T-helper 2 cell (primary cell): ENCODE data around the gene MRPL4.
"Not testable (repeated sequence)": the region's sequence is repeated elsewhere in the genome, so short reads cannot be mapped to it uniquely, and the experiment has no call there.

ENCODE experiments used
- DNase-seq, 5 experiments: peaks; one replicate each; pipeline versions ENCODE4 v3.0.0 to v3.0.0-alpha.2; 2012 to 2022

The MRPL4 gene

DNA sequence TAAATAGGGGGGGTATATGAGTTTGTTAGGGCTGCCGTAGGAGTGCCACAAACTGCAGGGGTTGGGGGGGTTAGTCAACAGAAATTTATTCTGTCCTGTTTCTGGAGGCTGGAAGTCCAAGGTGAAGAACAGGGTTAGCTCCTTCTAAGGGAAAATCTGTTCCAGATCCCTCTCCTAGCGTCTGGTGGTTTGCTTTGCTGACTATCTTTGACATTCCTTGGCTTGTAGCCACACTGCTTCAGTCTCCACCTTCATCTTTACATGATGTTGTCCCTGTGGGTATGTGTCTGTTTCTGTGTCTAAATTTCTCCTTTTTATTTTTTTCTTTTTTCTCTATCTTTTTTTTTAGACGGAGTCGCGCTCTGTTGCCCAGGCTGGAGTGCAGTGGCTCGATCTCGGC lies 10.8 kb downstream of the MRPL4 start:
- no peak for DNase-seq

- no peak for DNase-seq
Observed at GRCh38 chr19:10266706-10267105, 14.7 kb downstream of the MRPL4 start.

DNA sequence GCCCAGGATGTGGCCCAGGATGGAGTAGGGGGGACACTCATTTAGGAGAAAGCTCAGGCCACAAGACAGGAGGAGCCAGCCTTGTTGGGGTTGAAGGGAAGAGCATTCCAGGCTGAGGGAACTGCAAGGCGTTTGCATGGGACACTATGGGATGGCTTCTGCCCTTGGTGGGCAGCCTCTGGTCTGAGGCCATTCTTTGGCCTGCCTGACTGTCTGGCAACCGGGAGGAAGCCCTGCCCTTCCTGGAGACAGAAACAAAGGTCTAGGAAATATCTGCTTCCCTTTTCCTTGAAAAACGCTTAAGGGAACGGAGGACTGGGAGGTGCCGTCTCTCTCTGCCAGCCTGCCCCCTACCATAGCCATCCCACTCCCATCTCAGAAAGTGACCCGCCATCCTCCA lies 16.1 kb downstream of the MRPL4 start:
- no peak for DNase-seq

DNA sequence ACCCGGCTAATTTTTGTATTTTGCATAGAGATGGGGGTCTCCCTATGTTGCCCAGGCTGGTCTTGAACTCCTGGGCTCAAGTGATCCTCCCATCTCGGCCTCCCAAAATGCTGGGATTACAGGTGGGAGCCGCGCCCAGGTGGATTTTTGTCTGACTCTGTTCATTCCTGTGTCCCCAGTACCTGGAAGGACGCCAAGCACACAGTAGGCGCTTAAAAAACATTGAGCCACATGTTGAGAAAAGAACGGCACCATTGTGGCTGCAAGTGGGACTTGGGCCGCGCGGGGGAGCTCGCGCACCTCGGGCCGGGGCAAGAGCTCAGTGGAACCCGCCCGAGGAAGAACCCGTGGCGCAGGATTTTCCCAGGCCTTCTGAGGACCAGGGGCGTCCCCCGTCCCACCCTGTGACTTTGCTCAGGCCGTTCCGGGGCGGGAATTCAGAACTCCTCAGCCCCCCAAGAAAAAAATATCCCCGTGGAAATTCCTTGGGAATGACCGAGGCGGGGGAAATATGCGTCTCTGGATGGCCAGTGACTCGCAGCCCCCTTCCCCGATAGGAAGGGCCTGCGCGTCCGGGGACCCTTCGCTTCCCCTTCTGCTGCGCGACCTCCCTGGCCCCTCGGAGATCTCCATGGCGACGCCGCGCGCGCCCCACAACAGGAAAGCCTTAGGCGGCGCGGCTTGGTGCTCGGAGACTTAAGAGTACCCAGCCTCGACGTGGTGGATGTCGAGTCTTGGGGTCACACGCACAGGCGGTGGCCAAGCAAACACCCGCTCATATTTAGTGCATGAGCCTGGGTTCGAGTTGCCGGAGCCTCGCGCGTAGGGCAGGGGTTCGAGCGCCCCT lies 17.5 kb downstream of the MRPL4 start:
- peak; percentile 73 to 90 (median 77) for DNase-seq

GRCh38 chr19:10270180-10270615 lies 18.2 kb downstream of the MRPL4 start:
- DNase-seq: peak in 4 of 5 experiments; percentile 47 to 93 (median 66)

GRCh38 chr19:10270616-10271394 lies 18.8 kb downstream of the MRPL4 start, which contains the start of gene ICAM1:
Gene ICAM1 (plus strand): TSS chr19:10271120. CDS start chr19:10271160, 40 bp downstream.
- DNase-seq: peak; percentile 45 to 89 (median 61)

DNA sequence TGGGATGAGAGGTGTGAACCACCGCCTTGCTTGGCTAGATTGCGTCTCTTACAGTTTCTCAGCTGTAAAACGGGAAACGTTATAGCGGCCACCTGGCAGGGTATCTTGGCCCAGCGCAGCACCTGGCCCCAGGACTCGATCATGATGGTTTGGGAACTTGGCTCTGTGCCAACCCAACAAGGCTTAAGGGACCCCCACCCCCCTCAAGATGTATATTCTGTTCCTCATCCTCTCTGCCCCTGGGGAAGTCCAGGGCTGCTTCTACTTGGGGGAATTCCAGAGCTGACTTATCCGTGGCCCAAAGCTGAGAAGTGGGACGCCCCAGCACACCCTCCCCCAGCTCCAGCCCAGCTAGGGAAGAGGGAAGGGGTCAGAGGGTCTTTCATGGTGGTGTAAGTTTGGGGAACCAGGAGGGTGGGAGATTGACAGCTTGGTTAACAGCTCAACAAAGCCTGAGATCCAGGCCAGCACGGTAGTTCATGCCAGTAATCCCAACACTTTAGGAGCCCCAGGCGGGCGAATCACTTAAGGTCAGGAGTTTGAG lies 19.6 kb downstream of the MRPL4 start:
- DNase-seq: peak in 2 of 5 experiments; percentile 33 to 52

DNA sequence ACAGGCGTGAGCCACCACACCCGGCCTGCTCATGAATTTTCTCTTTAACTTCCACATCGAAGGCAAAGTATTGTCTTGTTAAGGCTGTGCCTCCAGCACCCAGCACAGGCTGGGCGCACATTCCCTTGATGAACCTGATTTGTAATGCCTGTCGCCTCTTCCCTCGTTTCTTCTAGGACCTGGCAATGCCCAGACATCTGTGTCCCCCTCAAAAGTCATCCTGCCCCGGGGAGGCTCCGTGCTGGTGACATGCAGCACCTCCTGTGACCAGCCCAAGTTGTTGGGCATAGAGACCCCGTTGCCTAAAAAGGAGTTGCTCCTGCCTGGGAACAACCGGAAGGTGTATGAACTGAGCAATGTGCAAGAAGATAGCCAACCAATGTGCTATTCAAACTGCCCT lies 22.6 kb downstream of the MRPL4 start:
- no peak for DNase-seq

DNA sequence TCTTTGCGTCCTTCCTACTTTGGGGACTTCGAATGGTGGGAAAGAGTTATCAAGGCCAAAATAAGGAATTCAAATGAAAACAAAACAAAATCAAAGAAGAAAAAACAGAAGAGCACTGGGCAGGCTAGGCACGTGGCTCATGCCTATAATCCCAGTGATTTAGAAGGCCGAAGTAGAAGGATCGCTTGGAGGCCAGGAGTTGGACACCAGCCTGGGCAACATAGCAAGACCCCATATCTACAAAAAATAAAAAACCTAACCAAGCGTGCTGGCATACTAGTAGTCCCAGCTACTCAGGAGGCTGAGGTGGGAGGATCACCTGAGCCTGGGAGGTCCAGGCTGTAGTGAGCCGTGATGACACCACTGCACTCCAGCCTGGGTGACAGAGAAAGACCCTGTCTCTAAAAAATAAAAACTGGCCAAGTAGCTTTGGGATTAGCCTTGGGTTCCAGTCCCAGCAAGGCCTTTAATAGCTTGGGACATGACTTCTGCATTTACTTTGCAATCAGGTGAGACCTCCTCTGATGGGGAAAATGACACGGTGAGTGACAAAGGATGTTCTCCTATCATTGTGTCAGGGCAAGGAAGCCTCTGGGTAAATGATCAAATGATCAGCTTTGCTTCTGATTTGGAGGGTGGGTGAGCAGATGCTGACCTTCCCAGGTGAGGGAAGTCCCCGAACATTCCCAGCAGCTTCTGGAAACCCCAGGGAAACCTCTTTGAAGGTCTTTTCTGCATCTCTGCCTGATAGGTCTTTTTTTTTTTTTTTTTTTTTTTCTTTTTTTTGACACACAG lies 26.0 kb downstream of the MRPL4 start:
- no peak for DNase-seq

DNA sequence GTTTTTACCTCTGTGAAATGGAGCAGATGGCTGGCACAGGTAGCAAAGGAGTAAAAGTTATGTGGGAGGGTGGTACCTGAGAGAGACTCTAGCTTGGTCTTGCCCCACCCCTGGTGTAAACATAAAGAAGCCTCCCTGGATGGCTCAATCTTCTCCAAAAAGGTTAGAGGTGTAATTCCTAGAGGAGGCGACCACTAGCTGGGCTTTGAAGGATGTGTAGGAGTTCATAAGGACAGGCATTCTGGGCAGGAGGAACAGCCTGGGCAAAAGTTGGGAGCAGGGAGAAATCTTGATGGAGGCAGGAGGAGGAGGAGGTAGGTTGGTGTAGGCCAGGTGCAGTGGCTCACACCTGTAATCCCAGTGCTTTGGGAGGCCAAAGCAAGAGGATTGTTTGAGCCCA lies 26.9 kb downstream of the MRPL4 start:
- DNase-seq: no peak

- DNase-seq: no peak
Observed at GRCh38 chr19:10279737-10280442, 27.9 kb downstream of the MRPL4 start.

- DNase-seq: not testable (repeated sequence)
Observed at GRCh38 chr19:10282043-10282442, 30.0 kb downstream of the MRPL4 start.

GRCh38 chr19:10283301-10284064 lies 31.5 kb downstream of the MRPL4 start:
- DNase-seq: no peak

DNA sequence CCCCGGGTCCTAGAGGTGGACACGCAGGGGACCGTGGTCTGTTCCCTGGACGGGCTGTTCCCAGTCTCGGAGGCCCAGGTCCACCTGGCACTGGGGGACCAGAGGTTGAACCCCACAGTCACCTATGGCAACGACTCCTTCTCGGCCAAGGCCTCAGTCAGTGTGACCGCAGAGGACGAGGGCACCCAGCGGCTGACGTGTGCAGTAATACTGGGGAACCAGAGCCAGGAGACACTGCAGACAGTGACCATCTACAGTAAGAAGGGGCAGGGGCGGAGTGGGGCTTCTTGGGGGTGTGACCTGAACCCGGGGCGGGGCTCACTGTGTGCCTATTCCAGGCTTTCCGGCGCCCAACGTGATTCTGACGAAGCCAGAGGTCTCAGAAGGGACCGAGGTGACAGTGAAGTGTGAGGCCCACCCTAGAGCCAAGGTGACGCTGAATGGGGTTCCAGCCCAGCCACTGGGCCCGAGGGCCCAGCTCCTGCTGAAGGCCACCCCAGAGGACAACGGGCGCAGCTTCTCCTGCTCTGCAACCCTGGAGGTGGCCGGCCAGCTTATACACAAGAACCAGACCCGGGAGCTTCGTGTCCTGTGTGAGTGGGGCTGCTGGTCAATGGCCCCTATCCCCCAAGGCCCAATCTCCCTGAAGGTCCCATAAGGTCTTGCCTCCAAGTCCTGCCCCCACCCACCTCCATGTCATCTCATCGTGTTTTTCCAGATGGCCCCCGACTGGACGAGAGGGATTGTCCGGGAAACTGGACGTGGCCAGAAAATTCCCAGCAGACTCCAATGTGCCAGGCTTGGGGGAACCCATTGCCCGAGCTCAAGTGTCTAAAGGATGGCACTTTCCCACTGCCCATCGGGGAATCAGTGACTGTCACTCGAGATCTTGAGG lies 32.3 kb downstream of the MRPL4 start:
- no peak for DNase-seq

DNA sequence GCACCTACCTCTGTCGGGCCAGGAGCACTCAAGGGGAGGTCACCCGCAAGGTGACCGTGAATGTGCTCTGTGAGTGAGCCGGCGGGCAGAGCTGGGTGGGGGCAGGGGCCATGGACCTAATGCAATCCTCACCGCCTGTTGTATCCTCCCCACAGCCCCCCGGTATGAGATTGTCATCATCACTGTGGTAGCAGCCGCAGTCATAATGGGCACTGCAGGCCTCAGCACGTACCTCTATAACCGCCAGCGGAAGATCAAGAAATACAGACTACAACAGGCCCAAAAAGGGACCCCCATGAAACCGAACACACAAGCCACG lies 32.9 kb downstream of the MRPL4 start:
- DNase-seq: no peak

DNA sequence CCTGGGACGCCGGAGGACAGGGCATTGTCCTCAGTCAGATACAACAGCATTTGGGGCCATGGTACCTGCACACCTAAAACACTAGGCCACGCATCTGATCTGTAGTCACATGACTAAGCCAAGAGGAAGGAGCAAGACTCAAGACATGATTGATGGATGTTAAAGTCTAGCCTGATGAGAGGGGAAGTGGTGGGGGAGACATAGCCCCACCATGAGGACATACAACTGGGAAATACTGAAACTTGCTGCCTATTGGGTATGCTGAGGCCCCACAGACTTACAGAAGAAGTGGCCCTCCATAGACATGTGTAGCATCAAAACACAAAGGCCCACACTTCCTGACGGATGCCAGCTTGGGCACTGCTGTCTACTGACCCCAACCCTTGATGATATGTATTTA lies 33.4 kb downstream of the MRPL4 start:
- DNase-seq: no peak

GRCh38 chr19:10286803-10287737 lies 35.1 kb downstream of the MRPL4 start, which contains the start of gene ICAM4:
Gene ICAM4 (plus strand): TSS chr19:10286955. CDS start chr19:10287013, 58 bp downstream.
- peak in 1 of 5 experiments; percentile 52 for DNase-seq

- DNase-seq: peak in 2 of 5 experiments; percentile 25 to 71
Observed at GRCh38 chr19:10288662-10289166, 36.7 kb downstream of the MRPL4 start.
